ENCODE data around the gene PPP3CA. TPM values are rescaled to one million over a fixed set of nuclear protein-coding genes. Genes with fewer than 3 reads are reported as not detected.

The PPP3CA gene
- total RNA-seq, 2 donors from 2014 or later = 36.6 to 39.2 TPM

GRCh38 chr4:101349801-101350064 lies 2.4 kb upstream of the PPP3CA start:
- Mint-ChIP-seq H3K9me3 (no peaks in the 10 kb centered on the region), H3K36me3 (ENCODE audit: low read depth) (no peaks in the 10 kb centered on the region), H3K4me3 (no peak overlapping the region), H3K27me3 (ENCODE audit: insufficient read depth) (peaks cover 28% of the 10 kb centered on the region), H3K4me1 (peaks cover 9% of the 10 kb centered on the region), H3K27ac (no peak overlapping the region)
- Histone ChIP-seq H3K4me3 (ENCODE audit: low read length) (no peak overlapping the region), H3K9me3 (ENCODE audit: control insufficient read depth, low read length) (no peaks in the 10 kb centered on the region), H3K36me3 (ENCODE audit: control insufficient read depth, insufficient read depth, low read length) (no peaks in the 10 kb centered on the region), H3K9ac (ENCODE audit: extremely low read depth, low read length, poor library complexity, severe bottlenecking) (no peak overlapping the region), H3K27me3 (ENCODE audit: control insufficient read depth, insufficient read depth, low read length, poor library complexity, severe bottlenecking) (peaks cover 19% of the 10 kb centered on the region), H3K27ac (ENCODE audit: low read depth, low read length) (no peak overlapping the region), H3K4me1 (ENCODE audit: control insufficient read depth, insufficient read depth, low read length) (no peaks in the 10 kb centered on the region)
- DNase-seq = no peak
- WGBS, 2 experiments (ENCODE audit: insufficient coverage in 1 of 2, insufficient read length in 1 of 2) = 89 to 100% methylated on average over 1 of the region's 2 CpGs
- TF ChIP-seq CTCF (conservative IDR thresholded peaks at IDR 0.05) = no peak

GRCh38 chr4:101348995-101349800 lies 1.9 kb upstream of the PPP3CA start:
- Histone ChIP-seq H3K4me3 (ENCODE audit: low read length) (peak overlapping the region; percentile 95), H3K36me3 (ENCODE audit: control insufficient read depth, insufficient read depth, low read length) (no peaks in the 10 kb centered on the region), H3K9ac (ENCODE audit: extremely low read depth, low read length, poor library complexity, severe bottlenecking) (no peak overlapping the region), H3K27me3 (ENCODE audit: control insufficient read depth, insufficient read depth, low read length, poor library complexity, severe bottlenecking) (peaks cover 19% of the 10 kb centered on the region), H3K27ac (ENCODE audit: low read depth, low read length) (no peak overlapping the region), H3K4me1 (ENCODE audit: control insufficient read depth, insufficient read depth, low read length) (no peaks in the 10 kb centered on the region), H3K9me3 (ENCODE audit: control insufficient read depth, low read length) (no peaks in the 10 kb centered on the region)
- Mint-ChIP-seq H3K4me1 (peaks cover 9% of the 10 kb centered on the region), H3K4me3 (peak overlapping the region; percentile 90), H3K36me3 (ENCODE audit: low read depth) (no peaks in the 10 kb centered on the region), H3K27ac (no peak overlapping the region), H3K9me3 (no peaks in the 10 kb centered on the region), H3K27me3 (ENCODE audit: insufficient read depth) (peaks cover 28% of the 10 kb centered on the region)
- WGBS, 2 experiments (ENCODE audit: insufficient coverage in 1 of 2, insufficient read length in 1 of 2) = 91% methylated on average over 4 to 5 of the region's 5 CpGs
- TF ChIP-seq CTCF (conservative IDR thresholded peaks at IDR 0.05) = no peak
- DNase-seq = no peak

GRCh38 chr4:101348367-101348827 lies 1.1 kb upstream of the PPP3CA start:
- peaks cover 12% of the 10 kb centered on the region for H3K4me1 Mint-ChIP-seq
- WGBS, 2 experiments (ENCODE audit: insufficient coverage in 1 of 2, insufficient read length in 1 of 2) = 5 to 20% methylated on average over 1 to 24 of the region's 24 CpGs
- no peaks in the 10 kb centered on the region for H3K9me3 ChIP-seq (ENCODE audit: control insufficient read depth, low read length)
- H3K27me3 Mint-ChIP-seq (ENCODE audit: insufficient read depth) = peaks cover 28% of the 10 kb centered on the region
- peak overlapping the region; percentile 90 for H3K4me3 Mint-ChIP-seq
- DNase-seq = no peak
- no peaks in the 10 kb centered on the region for H3K9me3 Mint-ChIP-seq
- H3K36me3 Mint-ChIP-seq (ENCODE audit: low read depth) = no peaks in the 10 kb centered on the region
- peak overlapping the region; percentile 95 for H3K4me3 ChIP-seq (ENCODE audit: low read length)
- H3K36me3 ChIP-seq (ENCODE audit: control insufficient read depth, insufficient read depth, low read length) = no peaks in the 10 kb centered on the region
- H3K9ac ChIP-seq (ENCODE audit: extremely low read depth, low read length, poor library complexity, severe bottlenecking) = peak overlapping the region; percentile 46
- peaks cover 19% of the 10 kb centered on the region for H3K27me3 ChIP-seq (ENCODE audit: control insufficient read depth, insufficient read depth, low read length, poor library complexity, severe bottlenecking)
- H3K27ac Mint-ChIP-seq = peak overlapping the region; percentile 91
- TF ChIP-seq CTCF (conservative IDR thresholded peaks at IDR 0.05) = no peak
- H3K27ac ChIP-seq (ENCODE audit: low read depth, low read length) = peak overlapping the region; percentile 92
- H3K4me1 ChIP-seq (ENCODE audit: control insufficient read depth, insufficient read depth, low read length) = no peaks in the 10 kb centered on the region
